SK-N-SH (cell line): Measurements from ENCODE around the gene P2RX4. TPM values are rescaled to one million over a fixed set of nuclear protein-coding genes. Genes with fewer than 3 reads are reported as not detected.
"Not testable (repeated sequence)": the region's sequence is repeated elsewhere in the genome, so short reads cannot be mapped to it uniquely, and the experiment has no call there.

Experiments
- CTCF ChIA-PET: fragments of 300-600, 350-600 bp; formaldehyde crosslinking; extraction: SDS; loops from one replicate; lab custom pipeline; 2021; lab: Yijun Ruan, JAX
- POLR2A ChIA-PET: fragments of 350-600 bp; sonication (Branson Sonifier 250); formaldehyde crosslinking; extraction: SDS; loops from one replicate; lab custom pipeline; 2020; ENCODE audit warnings: antibody characterized with exemption, inconsistent platforms; lab: Yijun Ruan, JAX
- DNase-seq: peaks from one replicate; pipeline ENCODE4 v3.0.0; 2012
- H2AFZ ChIP-seq: fragments of 200-600 bp; sonication (generic); 2 replicates; pipeline ENCODE4 v1.8.1; 2016; ENCODE audit warnings: antibody characterized with exemption, mild to moderate bottlenecking, low read depth
- H3F3A ChIP-seq: fragments of 200-600 bp; sonication (generic); replicated peaks from 2 replicates; pipeline ENCODE3; 2016; ENCODE audit warnings: antibody characterized with exemption, mild to moderate bottlenecking; ENCODE audit not compliant: insufficient read depth
- H3K27ac ChIP-seq, 2 experiments: fragments of 200-500 bp in 1 of 2; fragments of 200-600 bp in 1 of 2; sonication (Bioruptor generic) in 1 of 2; sonication (generic), shearing (Covaris generic) in 1 of 2; 2 replicates each; pipeline versions ENCODE4 v1.5.1 to v1.6.1; 2014 to 2016; ENCODE audit warnings: low read depth in 2 of 2, inconsistent platforms in 1 of 2, low read length in 1 of 2, mild to moderate bottlenecking in 1 of 2, mixed read lengths in 1 of 2
- H3K27me3 ChIP-seq: fragments of 200-600 bp; sonication (generic), shearing (Covaris generic); 2 replicates; pipeline ENCODE4 v1.6.1; 2016; ENCODE audit warnings: mixed run types; ENCODE audit not compliant: insufficient read depth
- H3K36me3 ChIP-seq, 2 experiments: fragments of 200-500 bp in 1 of 2; fragments of 200-600 bp in 1 of 2; sonication (Bioruptor generic) in 1 of 2; sonication (generic) in 1 of 2; replicated peaks in 1 of 2; 2 replicates each; pipeline versions ENCODE3 to v1.5.1; 2014 to 2016; ENCODE audit warnings: low read length in 1 of 2, mild to moderate bottlenecking in 1 of 2; ENCODE audit not compliant: insufficient read depth in 2 of 2, control insufficient read depth in 1 of 2
- H3K4me1 ChIP-seq, 2 experiments: fragments of 200-500 bp in 1 of 2; fragments of 200-600 bp in 1 of 2; sonication (Bioruptor generic) in 1 of 2; sonication (generic), shearing (Covaris generic) in 1 of 2; 2 replicates each; pipeline versions ENCODE4 v1.5.1 to v1.6.1; 2014 to 2016; ENCODE audit warnings: low read depth in 1 of 2, low read length in 1 of 2, mixed run types in 1 of 2; ENCODE audit not compliant: insufficient read depth in 2 of 2, control insufficient read depth in 1 of 2
- H3K4me2 ChIP-seq: fragments of 200-600 bp; sonication (generic), shearing (Covaris generic); 2 replicates; pipeline ENCODE4 v1.6.1; 2017; ENCODE audit warnings: mixed run types
- H3K4me3 ChIP-seq, 2 experiments: fragments of 200-500 bp in 1 of 2; fragments of 200-600 bp in 1 of 2; sonication (Bioruptor generic) in 1 of 2; sonication (generic), shearing (Covaris generic) in 1 of 2; 2 replicates each; pipeline versions ENCODE4 v1.5.1 to v1.8.1; 2014 to 2016; ENCODE audit warnings: low read depth in 2 of 2, inconsistent platforms in 1 of 2, low read length in 1 of 2, mild to moderate bottlenecking in 1 of 2, mixed read lengths in 1 of 2, moderate library complexity in 1 of 2
- H3K79me2 ChIP-seq: fragments of 200-600 bp; sonication (generic); 2 replicates; pipeline ENCODE4 v1.8.1; 2017; ENCODE audit warnings: mild to moderate bottlenecking; ENCODE audit not compliant: insufficient read depth
- H3K9ac ChIP-seq: fragments of 200-600 bp; sonication (generic); 2 replicates; pipeline ENCODE4 v1.6.1; 2017; ENCODE audit warnings: mixed run types
- H3K9me2 ChIP-seq: fragments of 200-600 bp; sonication (generic); 2 replicates; pipeline ENCODE4 v1.6.1; 2017; ENCODE audit warnings: mixed run types
- H3K9me3 ChIP-seq: fragments of 200-600 bp; sonication (generic); 2 replicates; pipeline ENCODE4 v1.6.1; 2017; ENCODE audit warnings: mixed run types, mild to moderate bottlenecking, moderate library complexity
- H4K20me1 ChIP-seq: fragments of 200-600 bp; sonication (generic); 2 replicates; pipeline ENCODE4 v1.6.1; 2017; ENCODE audit warnings: mild to moderate bottlenecking, mixed run types; ENCODE audit not compliant: insufficient read depth
- CTCF ChIP-seq: fragments of 200-600 bp; sonication (generic); IDR thresholded peaks from 2 replicates; pipeline ENCODE4 v1.6.1; 2017; ENCODE audit warnings: antibody characterized with exemption, mild to moderate bottlenecking, moderate library complexity
- ELF1 ChIP-seq: IDR thresholded peaks from 2 replicates; pipeline ENCODE4 v1.4.0; 2012
- EZH2phosphoT487 ChIP-seq: fragments of 200-600 bp; sonication (generic); IDR thresholded peaks from 2 replicates; pipeline ENCODE4 v1.6.1; 2017; ENCODE audit warnings: low read depth, mixed run types, mild to moderate bottlenecking, antibody characterized with exemption, moderate library complexity, borderline replicate concordance
- FOXJ3 ChIP-seq: sonication (generic); formaldehyde crosslinking; IDR thresholded peaks from 2 replicates; pipeline ENCODE4 v1.5.1; 2020; ENCODE audit warnings: mild to moderate bottlenecking, missing genetic modification reagents
- FOXM1 ChIP-seq: IDR thresholded peaks from 2 replicates; pipeline ENCODE4 v1.4.0; 2012; ENCODE audit warnings: low read depth, mild to moderate bottlenecking
- GABPA ChIP-seq: IDR thresholded peaks from 2 replicates; pipeline ENCODE4 v1.4.0; 2012; ENCODE audit warnings: low read depth, mild to moderate bottlenecking
- IRF3 ChIP-seq: fragments of 150-350 bp; IDR thresholded peaks from 2 replicates; pipeline ENCODE4 v1.6.1; 2016; ENCODE audit warnings: mild to moderate bottlenecking, low read depth, low read length
- NFIC ChIP-seq: IDR thresholded peaks from 2 replicates; pipeline ENCODE4 v1.4.0; 2012; ENCODE audit warnings: borderline replicate concordance
- NRF1 ChIP-seq: IDR thresholded peaks from 2 replicates; pipeline ENCODE4 v1.6.1; 2012; ENCODE audit warnings: low read depth, mild to moderate bottlenecking, low read length
- PBX3 ChIP-seq: IDR thresholded peaks from 2 replicates; pipeline ENCODE4; 2012
- RAD21 ChIP-seq: IDR thresholded peaks from 2 replicates; pipeline ENCODE4 v1.6.1; 2012; ENCODE audit warnings: mild to moderate bottlenecking, low read length
- REST ChIP-seq: IDR thresholded peaks from 2 replicates; pipeline ENCODE4 v1.6.1; 2012; ENCODE audit warnings: mild to moderate bottlenecking, low read depth, low read length, moderate library complexity
- RFX5 ChIP-seq: IDR thresholded peaks from 2 replicates; pipeline ENCODE4 v1.6.1; 2012; ENCODE audit warnings: mild to moderate bottlenecking, improper control_type of control experiment, low read length
- RXRA ChIP-seq: IDR thresholded peaks from 2 replicates; pipeline ENCODE4 v1.4.0; 2012; ENCODE audit warnings: low read depth, mild to moderate bottlenecking, borderline replicate concordance
- TEAD4 ChIP-seq: IDR thresholded peaks from 2 replicates; pipeline ENCODE4 v1.4.0; 2012; ENCODE audit warnings: mild to moderate bottlenecking, borderline replicate concordance; ENCODE audit not compliant: insufficient read depth
- USF2 ChIP-seq: fragments of 150-350 bp; IDR thresholded peaks from 2 replicates; pipeline ENCODE4 v1.6.1; 2017; ENCODE audit warnings: antibody characterized with exemption, low read length, low read depth, borderline replicate concordance
- WGBS: methylation state at CpG from one replicate; pipeline ENCODE4 v1.1.6; 2017; ENCODE audit warnings: low lambda C conversion rate; 5-methylcytosine and 5-hydroxymethylcytosine counted together
- polyA plus RNA-seq, 3 experiments: library from polyadenylated mRNA; depleted of rRNA; stranded (reverse); fragments of >200 nt; gene quantifications; 2 replicates each; pipeline ENCODE4 v1.2.3, GENCODE V29; 2012

P2RX4 gene
- polyA plus RNA-seq, 1 of the 3 experiments (the other 2 are of a cell fraction): 32.2 TPM

GRCh38 chr12:121255433-121255832 is 45.5 kb downstream of the P2RX4 start:
- no peak overlapping the region for H3K27ac ChIP-seq
- H4K20me1 ChIP-seq: no peaks in the 10 kb centered on the region
- H3K27me3 ChIP-seq: no peaks in the 10 kb centered on the region
- DNase-seq: no peak
- no peaks in the 10 kb centered on the region for H3K9me2 ChIP-seq
- H3K9me3 ChIP-seq: no peaks in the 10 kb centered on the region
- no peak overlapping the region for H3K4me2 ChIP-seq
- WGBS: 97% methylated on average over 9 of the region's 9 CpGs
- no peaks in the 10 kb centered on the region for H3K4me1 ChIP-seq
- H2AFZ ChIP-seq: no peak overlapping the region
- no peak overlapping the region for H3K4me3 ChIP-seq
- H3K9ac ChIP-seq: no peak overlapping the region
- H3F3A ChIP-seq: no peaks in the 10 kb centered on the region
- POLR2A ChIA-PET: no interaction called here
- no peak for TF ChIP-seq USF2
- no peak for TF ChIP-seq RFX5
- TF ChIP-seq IRF3: no peak
- no peak for TF ChIP-seq GABPA
- no peak for TF ChIP-seq RAD21
- no peak for TF ChIP-seq RXRA
- TF ChIP-seq TEAD4: no peak
- no peak for TF ChIP-seq ELF1
- TF ChIP-seq NFIC: no peak
- TF ChIP-seq CTCF: no peak
- no peak for TF ChIP-seq FOXJ3 (CRISPR knock-in tag)
- no peak for TF ChIP-seq NRF1
- no peak for TF ChIP-seq REST
- no peak for TF ChIP-seq FOXM1
- TF ChIP-seq PBX3: no peak
- no peak for TF ChIP-seq EZH2phosphoT487
- CTCF ChIA-PET: interaction anchor here (0.6 to 0.8 kb wide), 2 partner anchors 40 to 62 kb away, joined by 3 read pairs; no protein-coding TSS in a partner anchor
- H3K79me2 ChIP-seq: no peaks in the 10 kb centered on the region
- peaks cover 5 to 15% of the 10 kb centered on the region in 2 experiments for H3K36me3 ChIP-seq

- H2AFZ ChIP-seq, H3K4me1 ChIP-seq, H3K27me3 ChIP-seq, H3K9ac ChIP-seq, H3K9me2 ChIP-seq, H3K4me3 ChIP-seq, H3K36me3 ChIP-seq, H4K20me1 ChIP-seq, H3F3A ChIP-seq, H3K9me3 ChIP-seq, H3K4me2 ChIP-seq, H3K27ac ChIP-seq, DNase-seq, POLR2A ChIA-PET, H3K79me2 ChIP-seq: not testable (repeated sequence)
- CTCF ChIA-PET: interaction anchor here (1.0 kb wide), 1 partner anchor 9 kb away, joined by 3 read pairs; no protein-coding TSS in a partner anchor
- 95% methylated on average over 8 of the region's 8 CpGs for WGBS
Observed at GRCh38 chr12:121257704-121258449, 47.9 kb downstream of the P2RX4 start.
